Fibroblast of pulmonary artery (primary cell): ENCODE data around the gene YWHAB.

Experiments
- DNase-seq: peaks from one replicate; pipeline ENCODE4 v3.0.0-alpha.2; 2010; ENCODE audit warnings: low read depth
- H3K4me3 ChIP-seq: replicated peaks from 2 replicates; pipeline ENCODE4 v1.5.1; 2011; ENCODE audit warnings: low read depth, mild to moderate bottlenecking, control low read depth, low read length, moderate library complexity
- TF ChIP-seq, protein P1 (sequence below): IDR thresholded peaks from 2 replicates; pipeline ENCODE4 v1.5.1; 2011; ENCODE audit warnings: mild to moderate bottlenecking, control low read depth, low read length, inconsistent platforms; ENCODE audit errors: missing control alignments

The YWHAB gene

DNA sequence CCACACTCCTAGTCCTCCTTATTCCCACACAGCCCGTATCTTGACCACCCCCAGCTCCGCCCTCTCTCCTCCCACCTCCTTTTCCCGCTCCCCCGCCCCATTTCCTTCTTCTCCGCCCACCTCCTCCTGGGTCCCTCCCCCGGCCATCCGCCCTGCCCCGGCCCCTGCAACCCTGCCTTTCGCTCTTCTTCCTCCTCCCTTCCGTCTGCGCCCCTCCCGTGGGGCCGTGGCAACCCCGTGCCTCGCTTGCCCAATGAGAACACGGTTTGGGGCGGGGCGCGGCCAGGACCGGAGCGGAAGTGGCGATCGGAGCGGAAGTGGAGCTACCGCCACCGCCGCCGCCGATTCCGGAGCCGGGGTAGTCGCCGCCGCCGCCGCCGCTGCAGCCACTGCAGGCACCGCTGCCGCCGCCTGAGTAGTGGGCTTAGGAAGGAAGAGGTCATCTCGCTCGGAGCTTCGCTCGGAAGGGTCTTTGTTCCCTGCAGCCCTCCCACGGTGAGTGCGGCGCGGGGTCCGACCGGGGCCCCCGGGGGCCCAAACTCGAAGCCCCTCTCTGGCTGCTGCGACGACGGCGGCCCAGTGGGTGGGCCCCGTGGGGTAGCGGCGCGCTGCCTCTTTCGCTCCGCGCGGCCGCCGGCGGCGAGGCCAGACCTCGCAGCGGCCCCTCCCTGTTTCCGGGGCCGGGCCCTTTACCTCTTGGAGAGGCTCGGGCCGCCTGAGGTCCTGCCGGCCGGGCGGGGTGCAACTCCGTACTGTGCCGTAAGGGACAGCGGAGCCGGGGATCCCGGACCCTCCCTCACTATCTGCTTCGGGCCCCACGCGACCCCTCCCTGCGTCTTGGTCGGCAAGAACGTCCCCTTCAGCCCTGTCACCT, at the start of gene YWHAB:
Gene YWHAB (plus strand): TSS at position 314 of the 874 bp plus-strand sequence. CDS start 15,829 bp downstream, outside the sequence.
- peak; percentile 97 for DNase-seq
- TF ChIP-seq, protein P1, sequence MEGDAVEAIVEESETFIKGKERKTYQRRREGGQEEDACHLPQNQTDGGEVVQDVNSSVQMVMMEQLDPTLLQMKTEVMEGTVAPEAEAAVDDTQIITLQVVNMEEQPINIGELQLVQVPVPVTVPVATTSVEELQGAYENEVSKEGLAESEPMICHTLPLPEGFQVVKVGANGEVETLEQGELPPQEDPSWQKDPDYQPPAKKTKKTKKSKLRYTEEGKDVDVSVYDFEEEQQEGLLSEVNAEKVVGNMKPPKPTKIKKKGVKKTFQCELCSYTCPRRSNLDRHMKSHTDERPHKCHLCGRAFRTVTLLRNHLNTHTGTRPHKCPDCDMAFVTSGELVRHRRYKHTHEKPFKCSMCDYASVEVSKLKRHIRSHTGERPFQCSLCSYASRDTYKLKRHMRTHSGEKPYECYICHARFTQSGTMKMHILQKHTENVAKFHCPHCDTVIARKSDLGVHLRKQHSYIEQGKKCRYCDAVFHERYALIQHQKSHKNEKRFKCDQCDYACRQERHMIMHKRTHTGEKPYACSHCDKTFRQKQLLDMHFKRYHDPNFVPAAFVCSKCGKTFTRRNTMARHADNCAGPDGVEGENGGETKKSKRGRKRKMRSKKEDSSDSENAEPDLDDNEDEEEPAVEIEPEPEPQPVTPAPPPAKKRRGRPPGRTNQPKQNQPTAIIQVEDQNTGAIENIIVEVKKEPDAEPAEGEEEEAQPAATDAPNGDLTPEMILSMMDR: no peak
- H3K4me3 ChIP-seq: peak within 1 kb of the TSS; percentile 99

DNA sequence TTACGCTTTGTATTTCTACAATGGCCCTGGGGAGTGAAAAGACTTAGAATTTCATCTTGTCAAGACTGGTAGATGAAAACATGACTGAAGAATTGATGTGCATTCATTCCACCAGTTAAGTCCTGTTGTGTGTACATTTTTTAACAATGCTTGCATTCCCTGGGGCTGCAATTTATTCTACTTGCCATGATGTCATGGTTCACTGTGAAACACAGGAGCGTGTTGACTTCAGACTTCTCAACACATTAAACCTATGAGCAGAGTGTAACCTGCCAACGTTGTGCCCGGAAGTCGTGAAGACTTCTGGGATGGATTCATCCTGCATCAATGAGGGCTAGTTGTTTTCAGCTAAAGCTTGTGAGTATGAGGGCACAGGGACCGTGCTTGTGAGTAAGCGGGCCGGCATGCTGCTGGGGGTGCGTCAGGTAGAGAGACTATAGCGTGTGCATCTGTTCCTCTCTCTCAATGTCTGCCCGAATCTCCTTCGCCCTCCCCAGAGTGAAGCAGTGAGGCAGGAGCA, 48.8 kb upstream of the YWHAB start:
- no peak overlapping the region for H3K4me3 ChIP-seq
- no peak for DNase-seq
- TF ChIP-seq, protein P1: no peak

DNA sequence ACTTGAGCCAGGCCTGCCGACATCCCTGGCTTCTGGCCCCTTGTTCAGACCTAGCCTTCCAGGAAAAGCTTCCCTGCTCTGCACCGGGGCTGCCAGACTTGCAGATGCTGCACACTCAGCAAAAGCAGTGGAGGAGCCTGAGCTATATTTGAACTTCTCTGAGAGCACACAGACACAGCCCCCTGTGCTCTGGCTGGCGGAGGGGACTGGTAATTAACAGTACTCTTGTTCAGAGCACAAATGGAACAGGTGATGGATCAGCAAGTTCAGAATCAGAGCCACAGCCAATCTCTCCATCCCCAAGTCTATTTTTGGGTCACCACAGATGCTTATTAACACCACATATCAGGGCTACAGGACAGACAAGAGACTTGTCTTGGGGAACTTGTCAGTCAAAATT, 47.6 kb upstream of the YWHAB start:
- TF ChIP-seq, protein P1: no peak
- no peak for DNase-seq
- H3K4me3 ChIP-seq: no peak overlapping the region

DNA sequence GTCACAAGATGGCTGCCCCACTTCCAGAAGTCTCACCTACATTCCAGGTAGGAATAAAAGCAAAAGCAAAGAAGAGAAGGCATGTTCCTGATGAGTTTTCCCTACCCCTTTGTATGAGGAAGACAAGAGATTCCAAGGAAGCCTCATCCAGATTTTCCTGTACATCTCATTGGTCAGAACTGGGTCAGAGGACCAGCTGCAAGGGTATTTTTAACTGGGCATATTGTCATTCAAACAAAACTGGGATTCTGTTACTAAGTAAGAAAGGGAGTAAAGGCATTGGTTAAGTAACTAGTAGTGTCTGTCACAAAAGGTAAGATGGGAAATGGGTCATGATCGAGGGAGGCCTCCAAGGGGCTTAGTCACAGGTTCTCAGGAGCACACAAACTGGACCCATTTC, 47.0 kb upstream of the YWHAB start:
- no peak for DNase-seq
- TF ChIP-seq, protein P1: no peak
- H3K4me3 ChIP-seq: no peak overlapping the region

DNA sequence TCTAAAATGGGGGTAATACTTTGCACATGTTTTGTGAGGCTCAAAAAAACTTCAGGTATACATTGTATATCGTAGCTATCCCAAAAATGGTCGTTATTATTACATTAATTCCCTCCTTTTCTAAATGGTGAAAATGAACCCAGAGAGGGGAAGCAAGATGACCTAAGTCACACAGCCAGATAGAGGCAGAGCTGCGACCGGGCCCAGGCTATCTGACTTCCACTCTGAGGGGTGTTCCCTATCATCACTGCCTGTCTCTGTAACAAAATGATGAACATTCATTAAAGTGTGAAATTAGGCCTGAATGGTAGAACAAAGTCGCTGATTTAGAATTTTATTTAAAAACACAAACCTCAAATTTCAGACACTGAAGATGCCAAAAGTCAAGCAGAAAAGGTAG, 46.0 kb upstream of the YWHAB start:
- TF ChIP-seq, protein P1: no peak
- no peak for DNase-seq
- no peak overlapping the region for H3K4me3 ChIP-seq

DNA sequence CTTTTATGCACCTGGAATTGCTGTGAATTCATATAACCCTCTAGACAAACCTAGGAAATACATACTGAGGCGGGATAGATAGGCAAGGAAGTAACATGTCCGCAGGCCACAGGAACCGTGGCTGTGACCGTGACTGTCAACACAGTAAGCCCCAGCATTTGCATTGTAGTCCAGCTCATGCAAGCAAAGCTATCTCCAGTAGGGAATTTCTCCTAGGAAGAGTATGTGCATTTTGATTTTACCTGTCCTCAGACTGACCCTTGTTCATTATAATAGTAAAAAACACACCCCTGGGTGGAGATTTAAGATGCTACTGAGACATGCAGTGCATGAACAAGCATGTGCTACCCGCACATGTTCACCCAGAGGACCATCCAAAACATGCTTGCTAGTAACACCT, 44.7 kb upstream of the YWHAB start:
- H3K4me3 ChIP-seq: no peak overlapping the region
- TF ChIP-seq, protein P1: no peak
- no peak for DNase-seq
